Stimulated activated CD4-positive, alpha-beta T cell treated with anti-CD3 and anti-CD28 coated beads, Interleukin-12 subunit alpha, Interleukin-12 subunit beta, amount 100 ng/mL, for 4 hours (primary cell): ENCODE data around the gene TMUB2.
A peak's percentile ranks its signal among the peaks of the same experiment; 100 is the strongest.
"Not testable (repeated sequence)": the region's sequence is repeated elsewhere in the genome, so short reads cannot be mapped to it uniquely, and the experiment has no call there.

Experiments used
- DNase-seq: peaks from one replicate; pipeline ENCODE4 v3.0.0-alpha.2; 2020

TMUB2 gene

GRCh38 chr17:44186307-44187130 lies at the start of gene TMUB2:
TSS of gene TMUB2 (plus strand) at chr17:44186972. CDS start at chr17:44187709, 737 bp downstream.
- DNase-seq = peak; percentile 99

- peak; percentile 64 for DNase-seq
These were observed 48.7 kb upstream of the TMUB2 start for GRCh38 chr17:44137891-44138709.

GRCh38 chr17:44143921-44144320 lies 42.9 kb upstream of the TMUB2 start:
- not testable (repeated sequence) for DNase-seq

- no peak for DNase-seq
These were observed 41.6 kb upstream of the TMUB2 start for GRCh38 chr17:44144966-44145739.

GRCh38 chr17:44146375-44147346 lies 40.1 kb upstream of the TMUB2 start:
- DNase-seq = no peak

GRCh38 chr17:44147812-44148211 lies 39.0 kb upstream of the TMUB2 start:
- no peak for DNase-seq

- DNase-seq = not testable (repeated sequence)
These were observed 37.7 kb upstream of the TMUB2 start for GRCh38 chr17:44149066-44149465.

GRCh38 chr17:44149750-44150329 lies 36.9 kb upstream of the TMUB2 start:
- DNase-seq = no peak

- DNase-seq = no peak
These were observed 33.9 kb upstream of the TMUB2 start for GRCh38 chr17:44152875-44153274.

- no peak for DNase-seq
These were observed 31.3 kb upstream of the TMUB2 start for GRCh38 chr17:44155488-44155887.

GRCh38 chr17:44159519-44160210 lies 27.1 kb upstream of the TMUB2 start:
- no peak for DNase-seq

- no peak for DNase-seq
These were observed 22.3 kb upstream of the TMUB2 start for GRCh38 chr17:44164476-44164875.

- no peak for DNase-seq
These were observed 19.5 kb upstream of the TMUB2 start for GRCh38 chr17:44167181-44167861.

- no peak for DNase-seq
These were observed 16.7 kb upstream of the TMUB2 start for GRCh38 chr17:44170135-44170498.

GRCh38 chr17:44170499-44171201 lies 16.1 kb upstream of the TMUB2 start, which contains the start of gene ASB16:
TSS of gene ASB16 (plus strand) at chr17:44170704. CDS start at chr17:44170790, 86 bp downstream.
- DNase-seq = no peak

GRCh38 chr17:44171931-44172455 lies 14.8 kb upstream of the TMUB2 start:
- no peak for DNase-seq

- DNase-seq = no peak
These were observed 12.3 kb upstream of the TMUB2 start for GRCh38 chr17:44174427-44174826.

- DNase-seq = no peak
These were observed 10.5 kb upstream of the TMUB2 start for GRCh38 chr17:44176257-44176656.
